ENCODE measurements around the gene FAM221A. TPM values are rescaled to one million over a fixed set of nuclear protein-coding genes. Genes with fewer than 3 reads are reported as not detected.

Gene FAM221A
- total and polyA plus RNA-seq, 9 donors, result 3.4 to 17.2 (median 5.2) TPM

DNA sequence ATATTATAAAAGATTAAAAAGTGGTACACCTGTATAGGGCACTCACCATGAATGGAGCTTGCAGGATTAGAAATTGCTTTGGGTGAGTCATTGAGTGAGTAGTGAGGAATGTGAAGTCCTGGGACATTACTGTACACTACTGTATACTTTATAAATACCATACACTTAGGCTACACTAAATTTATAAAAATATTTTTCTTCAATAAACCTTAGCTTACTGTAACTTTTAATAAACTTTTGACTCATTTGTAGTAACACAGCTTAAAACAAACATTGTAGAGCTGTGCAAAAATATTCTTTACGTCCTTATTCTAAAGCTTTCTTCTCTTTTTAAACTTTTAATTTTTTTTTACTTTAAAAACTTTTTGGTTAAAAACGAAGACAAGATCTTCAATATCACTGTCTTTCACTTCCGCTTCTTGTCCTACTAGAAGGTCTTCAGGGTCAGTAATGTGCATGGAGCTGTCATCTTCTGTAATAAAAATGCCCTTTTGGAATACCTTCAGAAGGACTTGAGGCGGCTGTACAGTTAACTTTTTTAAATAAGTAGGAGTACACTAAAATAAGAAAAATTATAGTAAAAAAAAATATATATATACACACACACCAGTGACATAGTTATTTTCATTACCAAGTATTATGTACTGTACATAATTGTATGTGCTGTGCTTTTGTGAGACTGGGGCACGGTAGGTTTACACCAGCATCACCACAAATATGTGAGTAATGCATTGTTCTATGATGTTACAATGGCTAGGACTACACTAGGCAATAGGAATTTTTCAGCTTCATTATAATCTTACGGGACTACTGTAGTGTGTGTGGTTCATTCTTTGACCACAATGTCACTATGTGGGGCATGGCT lies 33.5 kb downstream of the FAM221A start:
- H3K4me1 ChIP-seq (ENCODE audit: insufficient read depth), result no peaks in the 10 kb centered on the region
- H3K27me3 ChIP-seq, result no peaks in the 10 kb centered on the region
- no peaks in the 10 kb centered on the region for H3K36me3 ChIP-seq
- WGBS, 3 donors, result 58 to 64% (median 62%) methylated on average over 6 of the region's 6 CpGs
- DNase-seq, result no peak
- TF ChIP-seq, protein P1, sequence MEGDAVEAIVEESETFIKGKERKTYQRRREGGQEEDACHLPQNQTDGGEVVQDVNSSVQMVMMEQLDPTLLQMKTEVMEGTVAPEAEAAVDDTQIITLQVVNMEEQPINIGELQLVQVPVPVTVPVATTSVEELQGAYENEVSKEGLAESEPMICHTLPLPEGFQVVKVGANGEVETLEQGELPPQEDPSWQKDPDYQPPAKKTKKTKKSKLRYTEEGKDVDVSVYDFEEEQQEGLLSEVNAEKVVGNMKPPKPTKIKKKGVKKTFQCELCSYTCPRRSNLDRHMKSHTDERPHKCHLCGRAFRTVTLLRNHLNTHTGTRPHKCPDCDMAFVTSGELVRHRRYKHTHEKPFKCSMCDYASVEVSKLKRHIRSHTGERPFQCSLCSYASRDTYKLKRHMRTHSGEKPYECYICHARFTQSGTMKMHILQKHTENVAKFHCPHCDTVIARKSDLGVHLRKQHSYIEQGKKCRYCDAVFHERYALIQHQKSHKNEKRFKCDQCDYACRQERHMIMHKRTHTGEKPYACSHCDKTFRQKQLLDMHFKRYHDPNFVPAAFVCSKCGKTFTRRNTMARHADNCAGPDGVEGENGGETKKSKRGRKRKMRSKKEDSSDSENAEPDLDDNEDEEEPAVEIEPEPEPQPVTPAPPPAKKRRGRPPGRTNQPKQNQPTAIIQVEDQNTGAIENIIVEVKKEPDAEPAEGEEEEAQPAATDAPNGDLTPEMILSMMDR (IDR thresholded peaks at IDR 0.05), result no peak
- TF ChIP-seq EP300 (IDR thresholded peaks at IDR 0.05) (no peak), POLR2A (IDR thresholded peaks at IDR 0.05) (no peak)
- no peaks in the 10 kb centered on the region for H3K9me3 ChIP-seq
- H3K27ac ChIP-seq, result no peak overlapping the region
- H3K4me3 ChIP-seq, result no peak overlapping the region
- intact Hi-C loops (cut with DNase I), result loop anchor here (2.0 to 10.0 kb wide), 6 partner anchors 141 to 449 kb away; no protein-coding TSS in a partner anchor

DNA sequence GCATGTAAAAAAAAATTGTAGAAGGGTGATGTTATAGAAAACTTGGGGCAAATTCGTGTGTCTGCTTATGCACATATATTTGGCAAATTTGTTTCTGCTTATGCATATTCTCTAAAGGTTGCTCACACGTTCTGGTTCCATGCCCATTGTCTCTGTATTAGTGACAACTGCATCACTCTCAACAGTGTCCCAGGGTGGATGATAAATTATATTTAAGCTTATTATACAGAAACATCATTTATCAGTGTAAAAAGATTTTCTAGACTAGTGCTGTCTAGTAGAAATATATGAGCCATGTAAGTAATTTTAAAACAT lies 34.1 kb downstream of the FAM221A start:
- 40 to 45% (median 43%) methylated on average over 2 of the region's 2 CpGs for WGBS, 3 donors
- H3K4me1 ChIP-seq (ENCODE audit: insufficient read depth), result no peaks in the 10 kb centered on the region
- H3K27ac ChIP-seq, result no peak overlapping the region
- H3K4me3 ChIP-seq, result no peak overlapping the region
- no peak for DNase-seq
- H3K36me3 ChIP-seq, result no peaks in the 10 kb centered on the region
- H3K27me3 ChIP-seq, result no peaks in the 10 kb centered on the region
- TF ChIP-seq EP300 (IDR thresholded peaks at IDR 0.05) (no peak), POLR2A (IDR thresholded peaks at IDR 0.05) (no peak)
- TF ChIP-seq, protein P1 (IDR thresholded peaks at IDR 0.05), result no peak
- intact Hi-C loops (cut with DNase I), result loop anchor here (5.0 to 10.0 kb wide), 5 partner anchors 142 to 449 kb away; no protein-coding TSS in a partner anchor
- H3K9me3 ChIP-seq, result no peaks in the 10 kb centered on the region

DNA sequence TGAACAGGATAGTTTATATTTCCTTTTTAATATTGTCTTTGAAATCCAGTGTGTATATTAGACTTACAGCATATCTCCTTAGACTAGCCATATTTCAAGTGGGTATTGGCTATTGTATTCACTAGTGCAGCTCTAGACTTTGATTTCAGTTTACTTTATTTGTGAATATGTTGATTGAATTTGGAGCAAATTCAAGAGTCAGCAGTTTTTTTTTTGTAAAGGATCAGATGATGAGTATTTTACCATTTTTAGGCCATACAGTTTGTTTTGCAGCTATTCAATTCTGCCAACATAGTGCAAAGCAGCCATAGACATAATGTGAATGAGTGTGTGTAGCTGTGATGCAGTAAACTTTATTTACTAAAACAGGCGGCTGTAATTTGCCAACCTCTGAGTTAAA lies 34.6 kb downstream of the FAM221A start:
- intact Hi-C loops (cut with DNase I), result loop anchor here (5.0 to 10.0 kb wide), 5 partner anchors 142 to 450 kb away; no protein-coding TSS in a partner anchor
- no peaks in the 10 kb centered on the region for H3K36me3 ChIP-seq
- no peaks in the 10 kb centered on the region for H3K9me3 ChIP-seq
- no peaks in the 10 kb centered on the region for H3K4me1 ChIP-seq (ENCODE audit: insufficient read depth)
- WGBS, 3 donors, result 76 to 92% (median 80%) methylated on average over 1 of the region's 1 CpG
- no peak for DNase-seq
- no peaks in the 10 kb centered on the region for H3K27me3 ChIP-seq
- no peak overlapping the region for H3K27ac ChIP-seq
- no peak overlapping the region for H3K4me3 ChIP-seq
- no peak for TF ChIP-seq POLR2A (IDR thresholded peaks at IDR 0.05)
- TF ChIP-seq, protein P1 (IDR thresholded peaks at IDR 0.05), result no peak
- no peak for TF ChIP-seq EP300 (IDR thresholded peaks at IDR 0.05)

GRCh38 chr7:23715099-23715498 lies 35.1 kb downstream of the FAM221A start:
- Histone ChIP-seq H3K4me3 (no peak overlapping the region), H3K36me3 (no peaks in the 10 kb centered on the region), H3K27me3 (no peaks in the 10 kb centered on the region), H3K4me1 (ENCODE audit: insufficient read depth) (no peaks in the 10 kb centered on the region), H3K27ac (no peak overlapping the region), H3K9me3 (no peaks in the 10 kb centered on the region)
- no peak for DNase-seq
- WGBS, 3 donors, result 58 to 91% (median 72%) methylated on average over 6 of the region's 6 CpGs
- no peak for TF ChIP-seq POLR2A (IDR thresholded peaks at IDR 0.05)
- intact Hi-C loops (cut with DNase I), result loop anchor here in 2 of 4 donors (10.0 kb wide), 2 partner anchors 440 to 450 kb away; no protein-coding TSS in a partner anchor

DNA sequence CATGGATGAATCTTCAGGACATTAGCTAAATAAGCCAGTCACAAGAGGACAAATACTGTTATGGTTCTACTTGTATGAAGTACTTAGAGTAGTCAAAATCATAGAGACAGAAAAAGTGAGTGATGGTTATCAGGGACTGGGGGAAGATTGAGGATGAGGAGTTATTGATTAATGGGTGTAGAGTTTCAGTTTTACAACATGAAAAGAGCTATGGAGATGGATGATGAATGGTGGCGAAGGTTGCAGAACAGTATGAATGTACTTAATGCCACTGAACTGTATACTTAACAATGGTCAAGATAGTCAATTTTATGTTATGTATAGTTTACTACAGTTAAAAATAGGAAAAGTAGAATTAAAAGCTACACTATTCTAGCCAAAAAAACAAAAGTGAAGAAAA lies 37.8 kb downstream of the FAM221A start:
- Histone ChIP-seq H3K9me3 (no peaks in the 10 kb centered on the region), H3K4me3 (no peak overlapping the region), H3K27me3 (no peaks in the 10 kb centered on the region), H3K4me1 (ENCODE audit: insufficient read depth) (no peaks in the 10 kb centered on the region), H3K27ac (no peak overlapping the region), H3K36me3 (no peaks in the 10 kb centered on the region)
- TF ChIP-seq, protein P1 (IDR thresholded peaks at IDR 0.05), result no peak
- TF ChIP-seq EP300 (IDR thresholded peaks at IDR 0.05) (no peak), POLR2A (IDR thresholded peaks at IDR 0.05) (no peak)
- intact Hi-C loops (cut with DNase I), result loop anchor here in 2 of 4 donors (10.0 kb wide), 2 partner anchors 443 to 453 kb away; no protein-coding TSS in a partner anchor
- 98 to 100% (median 100%) methylated on average over 1 of the region's 1 CpG for WGBS, 3 donors
- DNase-seq, result no peak

All from ovary (tissue), 9 donors.